Body of pancreas (tissue), 4 donors: ENCODE data around the gene ORAI1.
"Not testable (repeated sequence)": the region's sequence is repeated elsewhere in the genome, so short reads cannot be mapped to it uniquely, and the experiment has no call there.

Source experiments
- POLR2A ChIP-seq, 3 donors: fragments of 450-650 bp; IDR thresholded peaks; one replicate each; pipeline ENCODE4 v1.6.1; 2016; ENCODE audit warnings: antibody characterized with exemption in 3 of 3, mild to moderate bottlenecking in 2 of 3
- TF ChIP-seq, protein P1 (sequence below), 7 experiments: fragments of 450-650 bp in 4 of 7; fragments of 200-600 bp in 3 of 7; sonication (generic) in 3 of 7; IDR thresholded peaks; one replicate each; pipeline ENCODE4 v1.5.1; 2016 to 2019; ENCODE audit warnings: antibody characterized with exemption in 7 of 7

DNA sequence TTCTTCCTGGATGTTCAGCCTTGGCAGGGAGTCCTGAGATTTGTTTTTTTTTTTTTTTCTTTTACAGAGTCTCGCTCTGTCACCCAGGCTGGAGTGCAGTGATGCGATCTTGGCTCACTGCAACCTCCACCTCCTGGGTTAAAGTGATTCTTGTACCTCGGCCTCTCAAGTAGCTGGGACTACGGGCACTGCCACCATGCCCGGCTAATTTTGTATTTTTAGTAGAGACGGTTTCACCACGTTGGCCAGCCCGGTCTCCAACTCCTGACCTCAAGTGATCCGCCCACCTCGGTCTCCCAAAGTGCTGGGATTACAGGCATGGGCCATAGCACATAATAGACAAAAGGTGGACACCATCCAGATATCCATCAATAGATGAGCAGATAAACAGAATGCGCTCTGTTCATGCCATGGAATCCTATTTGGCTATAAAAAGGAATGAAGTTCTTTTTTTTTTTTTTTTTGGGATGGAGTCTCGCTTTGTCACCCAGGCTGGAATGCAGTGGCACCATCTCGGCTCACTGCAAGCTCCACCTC lies 53.4 kb downstream of the ORAI1 start:
- TF ChIP-seq, protein P1, sequence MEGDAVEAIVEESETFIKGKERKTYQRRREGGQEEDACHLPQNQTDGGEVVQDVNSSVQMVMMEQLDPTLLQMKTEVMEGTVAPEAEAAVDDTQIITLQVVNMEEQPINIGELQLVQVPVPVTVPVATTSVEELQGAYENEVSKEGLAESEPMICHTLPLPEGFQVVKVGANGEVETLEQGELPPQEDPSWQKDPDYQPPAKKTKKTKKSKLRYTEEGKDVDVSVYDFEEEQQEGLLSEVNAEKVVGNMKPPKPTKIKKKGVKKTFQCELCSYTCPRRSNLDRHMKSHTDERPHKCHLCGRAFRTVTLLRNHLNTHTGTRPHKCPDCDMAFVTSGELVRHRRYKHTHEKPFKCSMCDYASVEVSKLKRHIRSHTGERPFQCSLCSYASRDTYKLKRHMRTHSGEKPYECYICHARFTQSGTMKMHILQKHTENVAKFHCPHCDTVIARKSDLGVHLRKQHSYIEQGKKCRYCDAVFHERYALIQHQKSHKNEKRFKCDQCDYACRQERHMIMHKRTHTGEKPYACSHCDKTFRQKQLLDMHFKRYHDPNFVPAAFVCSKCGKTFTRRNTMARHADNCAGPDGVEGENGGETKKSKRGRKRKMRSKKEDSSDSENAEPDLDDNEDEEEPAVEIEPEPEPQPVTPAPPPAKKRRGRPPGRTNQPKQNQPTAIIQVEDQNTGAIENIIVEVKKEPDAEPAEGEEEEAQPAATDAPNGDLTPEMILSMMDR (IDR thresholded peaks at IDR 0.05) = not testable (repeated sequence)
- TF ChIP-seq POLR2A (IDR thresholded peaks at IDR 0.05) = not testable (repeated sequence)
